Measurements from ENCODE around the gene PLD1. TPM values are rescaled to one million over a fixed set of nuclear protein-coding genes. Genes with fewer than 3 reads are reported as not detected.
"Not testable (repeated sequence)": the region's sequence is repeated elsewhere in the genome, so short reads cannot be mapped to it uniquely, and the experiment has no call there.

Gene PLD1
- total RNA-seq, 1 donor: 19.4 TPM

DNA sequence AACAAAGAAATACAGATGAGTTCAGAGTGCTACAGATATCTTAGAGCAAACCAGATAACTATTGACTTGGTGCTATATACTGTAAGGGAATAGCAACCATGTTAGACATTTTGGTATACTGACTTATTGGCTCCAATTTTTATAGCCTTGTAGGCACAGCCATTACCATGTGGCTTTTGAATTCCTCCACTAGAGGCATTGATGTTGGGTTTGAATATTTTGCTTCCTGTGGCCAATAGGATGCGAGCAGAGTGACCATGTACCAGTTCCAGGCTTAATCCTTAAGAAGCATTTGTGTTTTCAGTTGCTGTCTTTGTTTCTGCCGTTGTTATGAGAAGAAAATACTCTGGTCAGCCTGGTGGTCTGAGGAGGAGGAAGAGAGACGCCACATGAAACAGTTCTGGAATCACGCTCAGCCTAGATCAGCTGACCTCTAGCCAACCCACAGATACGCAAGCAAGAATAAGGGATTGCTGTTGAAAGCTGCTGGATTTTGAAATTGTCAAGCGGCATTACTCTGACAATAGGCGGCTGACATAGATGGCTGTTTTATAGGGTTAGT, 240.6 kb downstream of the PLD1 start:
- H3K4me3 ChIP-seq (ENCODE audit: low read depth, low read length): no peak overlapping the region
- TF ChIP-seq, protein P1, sequence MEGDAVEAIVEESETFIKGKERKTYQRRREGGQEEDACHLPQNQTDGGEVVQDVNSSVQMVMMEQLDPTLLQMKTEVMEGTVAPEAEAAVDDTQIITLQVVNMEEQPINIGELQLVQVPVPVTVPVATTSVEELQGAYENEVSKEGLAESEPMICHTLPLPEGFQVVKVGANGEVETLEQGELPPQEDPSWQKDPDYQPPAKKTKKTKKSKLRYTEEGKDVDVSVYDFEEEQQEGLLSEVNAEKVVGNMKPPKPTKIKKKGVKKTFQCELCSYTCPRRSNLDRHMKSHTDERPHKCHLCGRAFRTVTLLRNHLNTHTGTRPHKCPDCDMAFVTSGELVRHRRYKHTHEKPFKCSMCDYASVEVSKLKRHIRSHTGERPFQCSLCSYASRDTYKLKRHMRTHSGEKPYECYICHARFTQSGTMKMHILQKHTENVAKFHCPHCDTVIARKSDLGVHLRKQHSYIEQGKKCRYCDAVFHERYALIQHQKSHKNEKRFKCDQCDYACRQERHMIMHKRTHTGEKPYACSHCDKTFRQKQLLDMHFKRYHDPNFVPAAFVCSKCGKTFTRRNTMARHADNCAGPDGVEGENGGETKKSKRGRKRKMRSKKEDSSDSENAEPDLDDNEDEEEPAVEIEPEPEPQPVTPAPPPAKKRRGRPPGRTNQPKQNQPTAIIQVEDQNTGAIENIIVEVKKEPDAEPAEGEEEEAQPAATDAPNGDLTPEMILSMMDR (IDR thresholded peaks at IDR 0.05; ENCODE audit: insufficient read depth, low read depth, low read length): no peak
- no peak for DNase-seq (ENCODE audit: low read depth)

DNA sequence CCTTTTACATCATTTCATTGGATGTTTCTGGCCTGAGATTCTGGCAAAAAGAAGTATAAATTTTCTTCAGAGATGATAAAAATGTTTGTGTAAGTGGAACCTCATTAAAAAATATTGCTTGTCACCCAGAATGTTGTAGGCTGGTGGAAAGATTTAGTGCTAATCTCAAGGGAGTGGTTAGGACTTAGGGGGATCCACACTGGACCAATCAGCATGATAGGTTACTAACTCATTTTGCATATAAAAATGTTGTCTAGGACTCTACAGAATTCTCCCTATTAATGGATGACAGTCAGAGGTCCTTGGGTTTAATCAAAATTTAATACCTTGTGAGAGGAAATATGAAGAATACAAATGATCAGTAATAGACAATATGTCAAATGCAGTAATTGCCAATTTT, 241.5 kb downstream of the PLD1 start:
- H3K4me3 ChIP-seq (ENCODE audit: low read depth, low read length): no peak overlapping the region
- no peak for DNase-seq (ENCODE audit: low read depth)
- TF ChIP-seq, protein P1 (IDR thresholded peaks at IDR 0.05; ENCODE audit: insufficient read depth, low read depth, low read length): no peak

DNA sequence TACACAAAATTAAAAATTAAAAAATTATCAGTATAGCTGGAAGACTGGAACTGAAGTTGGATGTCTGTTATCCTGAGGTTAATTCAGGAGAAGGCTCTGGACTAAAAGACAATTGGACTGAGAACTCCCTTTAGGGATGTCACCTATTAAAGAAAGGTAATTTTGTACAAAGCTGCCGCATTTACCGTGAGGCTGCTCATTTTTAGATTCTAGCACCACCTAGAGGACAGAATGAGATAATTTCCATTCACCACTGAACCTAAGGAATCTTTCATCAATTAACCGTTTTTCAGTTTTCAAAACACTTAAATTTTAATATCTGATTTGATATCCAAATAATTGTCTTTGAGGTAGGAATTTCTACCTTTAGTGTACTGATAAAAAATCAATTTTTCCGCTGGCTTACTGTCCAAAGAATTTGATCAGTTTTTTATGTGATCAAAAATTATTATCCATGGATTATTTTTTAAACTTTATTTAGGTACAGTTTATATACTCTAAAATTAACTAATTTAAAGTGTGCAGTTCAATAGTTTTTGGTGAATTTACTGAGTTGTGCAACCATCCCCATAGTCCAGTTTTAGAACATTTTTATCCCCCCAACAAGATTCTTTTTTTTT, 243.4 kb downstream of the PLD1 start:
- peak; percentile 60 for DNase-seq (ENCODE audit: low read depth)
- H3K4me3 ChIP-seq (ENCODE audit: low read depth, low read length): no peak overlapping the region
- TF ChIP-seq, protein P1 (IDR thresholded peaks at IDR 0.05; ENCODE audit: insufficient read depth, low read depth, low read length): peak; percentile 71

DNA sequence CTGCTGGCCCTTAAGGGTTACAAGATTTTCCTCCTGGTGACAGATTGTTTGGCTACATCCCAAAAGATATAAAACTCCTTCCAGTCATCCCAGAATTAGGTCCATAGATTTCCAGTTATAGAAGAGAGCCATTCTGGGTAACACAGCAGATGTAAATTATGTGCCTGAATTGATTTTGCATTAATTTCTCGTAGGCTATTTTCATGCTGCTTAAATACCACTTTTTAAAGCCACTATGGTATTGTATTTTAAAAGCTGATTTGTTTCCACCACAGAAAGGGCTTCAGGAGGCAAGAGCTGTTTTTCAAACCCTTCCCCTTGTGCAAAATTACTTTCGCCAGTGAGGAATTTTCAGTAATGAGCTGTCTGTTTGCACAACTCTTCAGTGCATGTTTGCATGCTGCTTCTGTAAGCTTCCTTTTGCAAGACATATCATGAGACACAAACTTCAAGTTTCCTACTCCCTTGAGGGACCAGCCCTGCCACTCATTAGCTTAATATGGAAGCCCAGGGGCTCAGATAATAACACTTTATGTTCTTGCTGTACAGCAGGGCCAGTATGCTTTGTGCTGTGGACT, 244.7 kb downstream of the PLD1 start:
- DNase-seq (ENCODE audit: low read depth): peak; percentile 63
- no peak overlapping the region for H3K4me3 ChIP-seq (ENCODE audit: low read depth, low read length)
- TF ChIP-seq, protein P1 (IDR thresholded peaks at IDR 0.05; ENCODE audit: insufficient read depth, low read depth, low read length): no peak

DNA sequence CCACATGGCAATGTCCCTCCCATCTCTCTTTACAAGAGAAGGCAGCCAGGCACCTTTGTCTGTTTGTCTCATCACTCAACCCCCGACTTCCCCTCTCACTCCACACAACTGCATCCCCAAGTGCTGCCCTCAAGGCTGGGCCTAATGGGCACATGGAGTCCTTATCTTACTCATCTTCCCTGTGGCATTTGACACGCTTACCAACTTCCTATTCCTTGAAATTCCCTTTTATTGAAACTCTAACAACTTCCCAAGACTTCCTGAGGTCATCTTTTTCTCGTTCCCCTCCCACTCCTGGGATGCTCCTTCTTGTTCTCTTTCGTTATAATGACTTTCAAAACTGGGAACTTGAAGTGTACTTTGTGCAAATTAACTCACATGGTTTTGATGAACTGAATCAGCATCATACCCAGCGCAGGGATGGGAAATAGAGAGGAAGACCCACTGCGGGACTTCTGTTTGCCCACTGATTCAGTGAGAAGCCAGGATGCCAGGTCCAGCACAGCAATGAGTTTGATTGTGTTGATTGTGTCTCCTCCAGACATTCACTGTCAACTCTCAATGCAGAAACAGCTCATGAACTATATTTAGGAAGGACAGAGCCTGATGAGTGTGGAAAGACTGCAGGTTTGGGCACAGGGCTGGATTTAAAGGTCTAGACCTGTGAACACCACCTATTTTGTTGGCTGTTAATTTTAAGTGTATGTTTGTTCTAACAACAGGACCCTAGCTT, 245.4 kb downstream of the PLD1 start:
- DNase-seq (ENCODE audit: low read depth): no peak
- H3K4me3 ChIP-seq (ENCODE audit: low read depth, low read length): no peak overlapping the region
- TF ChIP-seq, protein P1 (IDR thresholded peaks at IDR 0.05; ENCODE audit: insufficient read depth, low read depth, low read length): no peak

DNA sequence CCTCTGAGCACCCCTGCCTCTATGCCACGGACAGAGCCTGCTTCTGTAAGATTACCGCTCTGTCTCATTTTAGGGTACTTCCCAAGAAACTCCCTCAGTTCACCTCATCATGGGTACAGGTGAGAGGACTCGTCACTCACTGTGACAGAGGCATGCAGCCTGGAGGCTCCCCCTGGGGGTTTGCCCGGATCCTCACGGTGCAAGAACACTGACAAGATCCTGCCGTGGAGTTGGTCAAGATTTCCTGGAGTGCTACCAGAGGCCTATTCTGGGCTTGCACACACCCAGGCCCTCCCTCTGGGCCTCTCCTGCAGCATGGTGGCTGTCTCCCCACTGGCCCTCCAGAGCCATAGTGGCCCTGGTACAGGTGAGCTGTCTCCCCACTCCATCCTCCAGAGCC, 247.0 kb downstream of the PLD1 start:
- no peak for DNase-seq (ENCODE audit: low read depth)
- no peak overlapping the region for H3K4me3 ChIP-seq (ENCODE audit: low read depth, low read length)
- TF ChIP-seq, protein P1 (IDR thresholded peaks at IDR 0.05; ENCODE audit: insufficient read depth, low read depth, low read length): no peak

DNA sequence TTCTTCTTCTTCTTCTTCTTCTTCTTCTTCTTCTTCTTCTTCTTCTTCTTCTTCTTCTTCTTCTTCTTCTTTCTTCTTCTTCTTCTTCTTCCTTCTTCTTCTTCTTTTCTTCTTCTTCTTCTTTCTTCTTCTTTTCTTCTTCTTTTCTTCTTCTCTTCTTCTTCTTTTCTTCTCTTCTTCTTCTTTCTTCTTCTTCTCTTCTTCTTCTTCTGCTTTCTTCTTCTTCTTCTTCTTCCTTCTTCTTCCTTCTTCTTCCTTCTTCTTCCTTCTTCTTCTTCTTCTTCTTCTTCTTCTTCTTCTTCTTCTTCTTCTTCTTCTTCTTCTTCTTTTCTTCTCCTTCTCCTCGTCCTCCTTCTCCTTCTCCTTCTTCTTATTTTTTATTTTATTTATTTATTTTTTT, 247.8 kb downstream of the PLD1 start:
- H3K4me3 ChIP-seq (ENCODE audit: low read depth, low read length): not testable (repeated sequence)

More for the DNA sequence above, 247.8 kb downstream of the PLD1 start:
- DNase-seq (ENCODE audit: low read depth): not testable (repeated sequence)
